NCI-H524 treated with DMSO at 0.1 percent for 48 hours (cell line): Measurements from ENCODE around the gene SFSWAP.
A peak's percentile ranks its signal among the peaks of the same experiment; 100 is the strongest.
"Not testable (repeated sequence)": the region's sequence is repeated elsewhere in the genome, so short reads cannot be mapped to it uniquely, and the experiment has no call there.

Source experiments
- DNase-seq: peaks from one replicate; lab custom pipeline; 2025; lab: John Stamatoyannopoulos, UW

The SFSWAP gene

DNA sequence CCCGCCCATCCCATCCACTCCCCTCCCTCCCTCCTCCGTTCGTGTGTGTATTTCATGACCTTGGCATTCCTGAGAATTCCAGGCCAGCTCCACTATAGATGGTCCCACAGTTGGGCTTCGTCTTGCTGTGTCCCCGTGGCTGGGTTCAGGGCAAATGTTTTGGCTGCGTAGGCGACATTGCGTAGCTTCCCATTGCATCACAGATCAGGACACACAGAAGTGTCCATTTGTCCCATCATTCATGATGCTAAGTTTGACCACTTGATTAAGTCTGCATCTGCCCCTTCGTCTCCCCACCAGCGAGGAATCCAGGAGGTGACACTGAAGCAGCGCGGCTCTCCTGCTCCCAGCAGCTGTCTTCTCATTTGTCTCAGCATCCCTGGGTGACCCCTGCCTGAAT is 78.7 kb downstream of the SFSWAP start:
- no peak for DNase-seq

GRCh38 chr12:131793243-131794022 is 82.5 kb downstream of the SFSWAP start:
- no peak for DNase-seq

DNA sequence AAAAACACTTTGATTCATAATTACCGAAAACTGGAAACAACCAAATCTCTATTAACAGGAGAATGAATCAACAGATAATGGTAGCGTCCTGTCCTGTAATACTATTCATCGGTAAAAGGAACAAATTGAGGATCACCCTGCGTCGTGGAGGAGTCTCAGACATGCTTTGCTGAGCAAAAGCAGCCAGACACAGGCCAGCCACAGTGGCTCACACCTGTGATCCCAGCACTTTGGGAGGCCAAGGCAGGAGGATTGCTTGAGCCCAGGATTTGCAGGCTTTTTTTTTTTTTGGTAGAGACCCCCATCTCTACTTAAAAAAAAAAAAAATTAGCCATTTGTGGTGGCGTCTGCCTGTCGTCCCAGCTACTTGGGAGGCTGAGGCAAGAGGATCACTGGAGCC is 83.2 kb downstream of the SFSWAP start:
- no peak for DNase-seq

- no peak for DNase-seq
Measured at GRCh38 chr12:131794573-131794972, 83.7 kb downstream of the SFSWAP start.

DNA sequence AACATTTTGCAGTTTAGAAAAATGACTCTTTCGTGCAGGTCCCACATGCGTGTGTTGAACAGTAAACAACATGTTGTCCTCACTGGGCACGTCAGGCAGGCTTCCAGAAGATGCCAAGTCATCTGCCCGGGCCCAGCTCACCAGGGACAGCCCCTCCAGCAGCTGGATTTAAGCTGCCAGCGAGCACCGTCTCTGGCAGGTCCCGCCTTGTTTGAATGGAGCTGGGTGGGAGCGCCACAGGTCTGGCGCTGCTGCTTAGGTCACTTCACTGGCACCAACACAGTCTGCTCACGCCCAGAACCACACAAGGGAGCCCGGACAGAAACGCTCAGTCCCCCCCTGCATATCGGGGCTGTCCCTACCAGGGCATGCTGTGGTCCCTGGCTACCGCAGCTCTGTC is 84.2 kb downstream of the SFSWAP start:
- no peak for DNase-seq

- DNase-seq = no peak
Measured at GRCh38 chr12:131795690-131796410, 85.0 kb downstream of the SFSWAP start.

DNA sequence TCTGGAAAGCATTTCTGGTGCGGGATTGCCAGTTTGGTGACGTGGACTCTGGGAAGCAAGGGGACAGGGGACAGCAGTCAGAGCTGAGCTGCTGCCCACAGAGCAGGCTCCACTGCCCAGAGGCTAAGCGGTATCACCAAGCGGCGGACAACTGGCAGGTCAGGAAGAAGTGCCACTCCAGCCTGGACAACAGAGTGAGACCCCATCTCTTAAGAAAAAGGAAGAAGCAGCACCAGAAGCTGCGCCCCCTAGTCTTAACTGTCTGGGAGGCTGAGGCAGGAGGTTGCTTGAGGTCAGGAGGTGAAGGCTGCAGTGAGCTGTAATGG is 85.5 kb downstream of the SFSWAP start:
- DNase-seq = no peak

- no peak for DNase-seq
Measured at GRCh38 chr12:131796754-131797587, 86.1 kb downstream of the SFSWAP start.

DNA sequence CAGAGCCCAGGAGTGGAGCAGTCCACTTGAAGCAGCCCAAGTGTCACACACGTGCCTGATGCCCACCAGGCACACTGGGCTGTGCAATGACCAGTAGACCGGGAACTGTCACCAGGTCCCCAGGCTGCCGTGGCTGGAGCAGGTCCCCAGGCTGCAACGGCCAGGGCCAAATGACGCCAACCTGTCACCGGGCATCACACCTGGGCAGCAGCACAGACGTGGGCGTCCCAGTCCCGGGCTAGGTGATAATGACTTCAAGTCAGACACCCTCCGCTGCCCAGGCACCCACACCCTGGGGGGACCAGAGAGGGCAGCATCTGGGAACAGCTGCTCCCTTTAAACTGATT is 86.7 kb downstream of the SFSWAP start:
- DNase-seq = no peak

DNA sequence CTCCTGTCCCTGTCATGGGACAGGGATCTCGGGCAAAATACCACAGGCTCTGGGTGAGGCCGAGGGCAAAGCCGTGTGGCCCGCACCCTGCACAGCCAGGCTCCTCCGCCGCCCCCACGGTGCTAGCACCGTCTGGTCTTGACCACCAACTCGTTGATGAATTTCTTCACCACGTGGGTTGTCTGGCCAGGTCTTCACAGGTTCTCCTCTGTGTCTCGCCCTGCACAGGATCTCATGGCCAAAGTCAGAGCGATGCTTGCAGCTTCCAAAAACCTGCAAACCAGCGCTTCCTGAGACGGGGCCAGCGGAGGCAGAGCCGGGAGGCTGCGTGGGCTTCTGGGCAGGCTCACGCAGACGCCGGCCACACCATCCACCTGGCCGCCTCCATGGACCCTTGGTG is 88.3 kb downstream of the SFSWAP start:
- DNase-seq = no peak

GRCh38 chr12:131799828-131800593 is 89.1 kb downstream of the SFSWAP start:
- peak; percentile 3 for DNase-seq

GRCh38 chr12:131800594-131801135 is 89.8 kb downstream of the SFSWAP start:
- DNase-seq = no peak

DNA sequence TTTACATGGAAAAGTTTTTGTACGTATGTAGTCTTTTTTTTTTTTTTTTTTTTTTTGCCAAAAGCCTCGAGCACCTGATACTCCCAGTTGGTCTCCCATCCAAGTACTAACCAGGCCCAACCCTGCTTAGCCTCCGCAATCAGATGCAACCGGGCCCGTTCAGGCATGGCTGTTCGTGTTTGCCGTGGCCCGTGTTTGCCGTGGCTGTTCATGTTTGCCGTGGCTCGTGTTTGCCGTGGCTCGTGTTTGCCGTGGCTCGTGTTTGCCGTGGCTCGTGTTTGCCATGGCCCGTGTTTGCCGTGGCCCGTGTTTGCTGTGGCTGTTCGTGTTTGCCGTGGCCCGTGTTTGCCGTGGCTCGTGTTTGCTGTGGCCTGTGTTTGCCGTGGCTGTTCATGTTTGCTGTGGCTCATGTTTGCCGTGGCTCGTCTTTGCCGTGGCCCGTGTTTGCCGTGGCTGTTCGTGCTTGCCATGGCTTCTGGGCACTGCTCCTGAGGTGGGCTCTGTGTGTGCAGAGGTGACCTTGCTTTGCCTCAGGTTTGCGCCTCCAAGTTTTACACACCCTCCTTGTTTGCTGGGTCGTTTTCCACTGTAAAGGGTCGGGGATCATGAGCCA is 90.5 kb downstream of the SFSWAP start:
- DNase-seq = no peak

GRCh38 chr12:131803961-131804521 is 93.2 kb downstream of the SFSWAP start:
- DNase-seq = no peak

GRCh38 chr12:131805421-131805820 is 94.5 kb downstream of the SFSWAP start:
- no peak for DNase-seq

GRCh38 chr12:131806674-131807073 is 95.8 kb downstream of the SFSWAP start:
- DNase-seq = no peak

DNA sequence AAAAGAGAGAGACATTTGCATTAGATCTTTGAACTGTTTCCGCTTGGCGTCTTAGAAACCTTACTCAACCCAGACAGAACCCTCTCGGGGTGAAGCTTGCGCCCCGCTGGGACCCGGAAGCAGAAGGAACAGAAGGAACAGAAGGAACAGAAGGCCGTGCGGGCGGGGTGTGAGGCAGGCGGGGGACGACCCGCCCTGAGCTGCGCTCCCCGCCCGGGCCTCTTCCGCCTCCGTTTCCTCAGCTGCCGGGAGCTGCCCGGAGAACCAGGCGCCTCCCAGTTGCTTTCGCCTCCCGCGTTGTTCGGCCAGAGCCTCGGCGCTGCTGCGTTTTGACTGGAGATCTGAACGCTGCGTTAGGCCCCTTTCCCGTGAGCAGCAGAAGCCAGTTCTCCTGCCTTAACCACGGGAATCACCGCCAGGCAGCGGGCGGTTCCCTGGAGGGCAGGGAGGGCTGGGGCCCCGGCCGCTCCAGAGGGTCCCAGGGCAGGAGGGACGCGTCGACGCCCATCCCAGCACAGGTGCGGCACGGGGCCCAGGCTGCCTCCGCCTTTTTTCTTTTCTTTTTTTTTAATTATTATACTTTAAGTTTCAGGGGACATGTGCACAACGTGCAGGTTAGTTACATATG is 98.0 kb downstream of the SFSWAP start:
- no peak for DNase-seq

GRCh38 chr12:131809476-131810254 is 98.8 kb downstream of the SFSWAP start:
- DNase-seq = not testable (repeated sequence)

GRCh38 chr12:131810726-131811125 is 99.8 kb downstream of the SFSWAP start:
- no peak for DNase-seq

DNA sequence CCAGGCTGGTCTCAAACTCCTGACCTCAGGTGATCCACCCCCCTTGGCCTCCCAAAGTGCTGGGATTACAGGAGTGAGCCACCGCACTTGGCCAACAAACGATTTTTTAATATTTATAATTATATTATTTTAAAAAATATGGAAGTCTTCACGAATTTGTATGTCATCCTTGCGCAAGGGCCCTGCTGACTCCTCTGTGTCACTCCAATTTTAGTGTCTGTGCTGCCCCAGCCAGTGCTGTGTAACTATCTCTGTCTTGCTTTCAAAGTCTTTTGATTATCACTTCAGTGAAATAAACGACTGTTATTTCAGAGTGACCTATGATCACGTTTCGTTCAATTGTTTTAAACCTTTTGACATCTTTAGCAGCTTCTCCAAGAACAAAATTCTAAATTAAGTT is 104.2 kb downstream of the SFSWAP start:
- DNase-seq = no peak
